GM12878 (cell line): ENCODE measurements around the gene CTIF.
A peak's percentile ranks its signal among the peaks of the same experiment; 100 is the strongest.

Experiments used
- BACH1 ChIP-seq: fragments of 450-650 bp; IDR thresholded peaks from 2 replicates; pipeline ENCODE4 v1.6.1; 2017; ENCODE audit warnings: mild to moderate bottlenecking, borderline replicate concordance
- CHD2 ChIP-seq: IDR thresholded peaks from 2 replicates; pipeline ENCODE4 v1.6.1; 2011; ENCODE audit warnings: low read depth, low read length, improper control_type of control experiment, borderline replicate concordance
- CTCF ChIP-seq, 3 experiments: IDR thresholded peaks in 2 of 3; conservative IDR thresholded peaks in 1 of 3; 2 replicates each; pipeline ENCODE4 v1.5.1; 2011; ENCODE audit warnings: low read depth in 3 of 3, low read length in 3 of 3, mild to moderate bottlenecking in 3 of 3, control low read depth in 2 of 3, moderate library complexity in 2 of 3, inconsistent platforms in 1 of 3, mixed read lengths in 1 of 3; ENCODE audit not compliant: control insufficient read depth in 2 of 3, insufficient read depth in 1 of 3; ENCODE audit errors: extremely low read depth in 1 of 3
- EP300 ChIP-seq, 2 experiments: fragments of 150-350 bp in 1 of 2; IDR thresholded peaks; 2 replicates each; pipeline ENCODE4 v1.6.1; 2011 to 2012; ENCODE audit warnings: low read depth in 2 of 2, low read length in 2 of 2, borderline replicate concordance in 1 of 2, improper control_type of control experiment in 1 of 2, inconsistent platforms in 1 of 2; ENCODE audit not compliant: control insufficient read depth in 1 of 2
- ETV6 ChIP-seq, 2 experiments: fragments of 450-650 bp in 1 of 2; IDR thresholded peaks in 1 of 2; conservative IDR thresholded peaks in 1 of 2; 2 replicates each; pipeline ENCODE4 v1.6.1; 2014; ENCODE audit warnings: antibody characterized with exemption in 1 of 2, borderline replicate concordance in 1 of 2, low read depth in 1 of 2, mild to moderate bottlenecking in 1 of 2, moderate library complexity in 1 of 2
- MEF2A ChIP-seq: IDR thresholded peaks from 2 replicates; pipeline ENCODE4 v1.6.1; 2011; ENCODE audit warnings: low read depth, mild to moderate bottlenecking, low read length, moderate library complexity; ENCODE audit not compliant: insufficient read depth
- MXI1 ChIP-seq: fragments of 150-350 bp; IDR thresholded peaks from 2 replicates; pipeline ENCODE4 v1.6.1; 2011; ENCODE audit warnings: low read depth, mild to moderate bottlenecking, inconsistent platforms, low read length, improper control_type of control experiment
- POLR2A ChIP-seq: IDR thresholded peaks from 2 replicates; pipeline ENCODE4 v1.6.1; 2011; ENCODE audit warnings: low read depth, mild to moderate bottlenecking, low read length
- STAT1 ChIP-seq: fragments of 450-650 bp; conservative IDR thresholded peaks from 2 replicates; pipeline ENCODE4 v1.6.1; 2014; ENCODE audit warnings: antibody characterized with exemption, mild to moderate bottlenecking
- SUZ12 ChIP-seq: fragments of 200-600 bp; sonication (generic); IDR thresholded peaks from one replicate; pipeline ENCODE4 v1.6.1; 2018; ENCODE audit warnings: antibody characterized with exemption, mild to moderate bottlenecking; ENCODE audit not compliant: unreplicated experiment
- TF ChIP-seq, protein P1 (sequence below): IDR thresholded peaks from 2 replicates; pipeline ENCODE4 v1.6.1; 2011; ENCODE audit warnings: low read depth, low read length, improper control_type of control experiment, borderline replicate concordance
- TF ChIP-seq, protein P2 (sequence below): fragments of 150-350 bp; IDR thresholded peaks from 2 replicates; pipeline ENCODE4 v1.6.1; 2016; ENCODE audit warnings: low read depth, low read length

- TF ChIP-seq CTCF (IDR thresholded peaks at IDR 0.05 in 2 of 3, conservative IDR thresholded peaks at IDR 0.05 in 1 of 3; ENCODE audit: control insufficient read depth in 2 of 3, extremely low read depth in 1 of 3, insufficient read depth in 1 of 3, low read depth in 3 of 3, low read length in 3 of 3), result peak; percentile 23 to 44 (median 34); a peak in 4 of 6 replicates
- TF ChIP-seq, protein P1, sequence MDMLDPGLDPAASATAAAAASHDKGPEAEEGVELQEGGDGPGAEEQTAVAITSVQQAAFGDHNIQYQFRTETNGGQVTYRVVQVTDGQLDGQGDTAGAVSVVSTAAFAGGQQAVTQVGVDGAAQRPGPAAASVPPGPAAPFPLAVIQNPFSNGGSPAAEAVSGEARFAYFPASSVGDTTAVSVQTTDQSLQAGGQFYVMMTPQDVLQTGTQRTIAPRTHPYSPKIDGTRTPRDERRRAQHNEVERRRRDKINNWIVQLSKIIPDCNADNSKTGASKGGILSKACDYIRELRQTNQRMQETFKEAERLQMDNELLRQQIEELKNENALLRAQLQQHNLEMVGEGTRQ, result no peak
- TF ChIP-seq MEF2A, result no peak
- TF ChIP-seq MXI1, result no peak
- no peak for TF ChIP-seq POLR2A
- no peak for TF ChIP-seq BACH1
- TF ChIP-seq STAT1, result 0 out of 2 replicates have a peak, but pooled peaks have one; percentile 50
- no peak for TF ChIP-seq ETV6 (conservative IDR thresholded peaks at IDR 0.05 in 1 of 2, IDR thresholded peaks at IDR 0.05 in 1 of 2; ENCODE audit: borderline replicate concordance in 1 of 2, low read depth in 1 of 2)
- no peak for TF ChIP-seq CHD2
- TF ChIP-seq SUZ12, result no peak
- TF ChIP-seq, protein P2, sequence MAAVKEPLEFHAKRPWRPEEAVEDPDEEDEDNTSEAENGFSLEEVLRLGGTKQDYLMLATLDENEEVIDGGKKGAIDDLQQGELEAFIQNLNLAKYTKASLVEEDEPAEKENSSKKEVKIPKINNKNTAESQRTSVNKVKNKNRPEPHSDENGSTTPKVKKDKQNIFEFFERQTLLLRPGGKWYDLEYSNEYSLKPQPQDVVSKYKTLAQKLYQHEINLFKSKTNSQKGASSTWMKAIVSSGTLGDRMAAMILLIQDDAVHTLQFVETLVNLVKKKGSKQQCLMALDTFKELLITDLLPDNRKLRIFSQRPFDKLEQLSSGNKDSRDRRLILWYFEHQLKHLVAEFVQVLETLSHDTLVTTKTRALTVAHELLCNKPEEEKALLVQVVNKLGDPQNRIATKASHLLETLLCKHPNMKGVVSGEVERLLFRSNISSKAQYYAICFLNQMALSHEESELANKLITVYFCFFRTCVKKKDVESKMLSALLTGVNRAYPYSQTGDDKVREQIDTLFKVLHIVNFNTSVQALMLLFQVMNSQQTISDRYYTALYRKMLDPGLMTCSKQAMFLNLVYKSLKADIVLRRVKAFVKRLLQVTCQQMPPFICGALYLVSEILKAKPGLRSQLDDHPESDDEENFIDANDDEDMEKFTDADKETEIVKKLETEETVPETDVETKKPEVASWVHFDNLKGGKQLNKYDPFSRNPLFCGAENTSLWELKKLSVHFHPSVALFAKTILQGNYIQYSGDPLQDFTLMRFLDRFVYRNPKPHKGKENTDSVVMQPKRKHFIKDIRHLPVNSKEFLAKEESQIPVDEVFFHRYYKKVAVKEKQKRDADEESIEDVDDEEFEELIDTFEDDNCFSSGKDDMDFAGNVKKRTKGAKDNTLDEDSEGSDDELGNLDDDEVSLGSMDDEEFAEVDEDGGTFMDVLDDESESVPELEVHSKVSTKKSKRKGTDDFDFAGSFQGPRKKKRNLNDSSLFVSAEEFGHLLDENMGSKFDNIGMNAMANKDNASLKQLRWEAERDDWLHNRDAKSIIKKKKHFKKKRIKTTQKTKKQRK, result no peak
- 0 out of 4 replicates have a peak, but pooled peaks of 1 of the 2 experiments have one; percentile 32 for TF ChIP-seq EP300 (IDR thresholded peaks at IDR 0.05; ENCODE audit: borderline replicate concordance in 1 of 2, control insufficient read depth in 1 of 2, low read depth in 2 of 2, low read length in 2 of 2)
These were observed 239.6 kb downstream of the CTIF start for GRCh38 chr18:48778344-48779011.
